KMS-11 (cell line): ENCODE results near the gene CYB561.

Experiments used
- H2AFZ ChIP-seq: fragments of 200-600 bp; sonication (generic); 2 replicates; pipeline ENCODE4 v1.6.1; 2016; ENCODE audit warnings: antibody characterized with exemption, mixed run types, low read depth
- H3K27ac ChIP-seq: fragments of 200-600 bp; sonication (generic); 2 replicates; pipeline ENCODE4 v1.6.1; 2016; ENCODE audit warnings: mild to moderate bottlenecking, mixed run types
- H3K27me3 ChIP-seq: fragments of 200-600 bp; sonication (generic); 2 replicates; pipeline ENCODE4 v1.6.1; 2017; ENCODE audit warnings: mild to moderate bottlenecking, low read depth, mixed run types, moderate library complexity; ENCODE audit not compliant: insufficient read depth
- H3K36me3 ChIP-seq: fragments of 200-600 bp; sonication (generic); 2 replicates; pipeline ENCODE4 v1.6.1; 2017; ENCODE audit warnings: mild to moderate bottlenecking, mixed run types; ENCODE audit not compliant: insufficient read depth
- H3K4me1 ChIP-seq: fragments of 200-600 bp; sonication (generic); 2 replicates; pipeline ENCODE4 v1.6.1; 2016; ENCODE audit warnings: mild to moderate bottlenecking, low read depth, mixed run types; ENCODE audit not compliant: poor library complexity, severe bottlenecking
- H3K4me2 ChIP-seq: fragments of 200-600 bp; sonication (generic); 2 replicates; pipeline ENCODE4 v1.7.0; 2016; ENCODE audit warnings: mild to moderate bottlenecking, mixed run types
- H3K4me3 ChIP-seq: fragments of 200-600 bp; sonication (generic); IDR thresholded peaks from 2 replicates; pipeline ENCODE4 v1.6.1; 2017; ENCODE audit warnings: low read depth, low read length, mixed read lengths; ENCODE audit not compliant: insufficient read depth
- H3K79me2 ChIP-seq: fragments of 200-600 bp; sonication (generic); 2 replicates; pipeline ENCODE4 v1.6.1; 2016; ENCODE audit warnings: low read depth, mixed run types; ENCODE audit not compliant: insufficient read depth
- H3K9ac ChIP-seq: fragments of 200-600 bp; sonication (generic); 2 replicates; pipeline ENCODE4 v1.6.1; 2016; ENCODE audit warnings: mild to moderate bottlenecking, mixed run types
- H4K20me1 ChIP-seq: fragments of 200-600 bp; sonication (generic); 2 replicates; pipeline ENCODE4 v1.6.1; 2016; ENCODE audit warnings: mild to moderate bottlenecking, mixed run types; ENCODE audit not compliant: insufficient read depth
- TF ChIP-seq, protein P1 (sequence below): fragments of 200-600 bp; sonication (generic); conservative IDR thresholded peaks from 2 replicates; pipeline ENCODE4 v1.6.1; 2017; ENCODE audit warnings: low read depth, mild to moderate bottlenecking, antibody characterized with exemption, low read length, moderate library complexity, mixed read lengths

Gene CYB561, protein sequence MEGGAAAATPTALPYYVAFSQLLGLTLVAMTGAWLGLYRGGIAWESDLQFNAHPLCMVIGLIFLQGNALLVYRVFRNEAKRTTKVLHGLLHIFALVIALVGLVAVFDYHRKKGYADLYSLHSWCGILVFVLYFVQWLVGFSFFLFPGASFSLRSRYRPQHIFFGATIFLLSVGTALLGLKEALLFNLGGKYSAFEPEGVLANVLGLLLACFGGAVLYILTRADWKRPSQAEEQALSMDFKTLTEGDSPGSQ

GRCh38 chr17:63445954-63446752 is at the start of gene CYB561:
CYB561 (minus strand) TSS chr17:63446306; CDS start chr17:63437547, 8,759 bp downstream.
- H3K27me3 ChIP-seq: no peaks in the 10 kb centered on the region; the same call in 1 of the 2 replicates
- H3K4me3 ChIP-seq: no peak within 1 kb of the TSS
- H4K20me1 ChIP-seq: no peaks in the 10 kb centered on the region
- H3K36me3 ChIP-seq: no peaks in the 10 kb centered on the region
- H2AFZ ChIP-seq: peak within 1 kb of the TSS; percentile 99
- TF ChIP-seq, protein P1, sequence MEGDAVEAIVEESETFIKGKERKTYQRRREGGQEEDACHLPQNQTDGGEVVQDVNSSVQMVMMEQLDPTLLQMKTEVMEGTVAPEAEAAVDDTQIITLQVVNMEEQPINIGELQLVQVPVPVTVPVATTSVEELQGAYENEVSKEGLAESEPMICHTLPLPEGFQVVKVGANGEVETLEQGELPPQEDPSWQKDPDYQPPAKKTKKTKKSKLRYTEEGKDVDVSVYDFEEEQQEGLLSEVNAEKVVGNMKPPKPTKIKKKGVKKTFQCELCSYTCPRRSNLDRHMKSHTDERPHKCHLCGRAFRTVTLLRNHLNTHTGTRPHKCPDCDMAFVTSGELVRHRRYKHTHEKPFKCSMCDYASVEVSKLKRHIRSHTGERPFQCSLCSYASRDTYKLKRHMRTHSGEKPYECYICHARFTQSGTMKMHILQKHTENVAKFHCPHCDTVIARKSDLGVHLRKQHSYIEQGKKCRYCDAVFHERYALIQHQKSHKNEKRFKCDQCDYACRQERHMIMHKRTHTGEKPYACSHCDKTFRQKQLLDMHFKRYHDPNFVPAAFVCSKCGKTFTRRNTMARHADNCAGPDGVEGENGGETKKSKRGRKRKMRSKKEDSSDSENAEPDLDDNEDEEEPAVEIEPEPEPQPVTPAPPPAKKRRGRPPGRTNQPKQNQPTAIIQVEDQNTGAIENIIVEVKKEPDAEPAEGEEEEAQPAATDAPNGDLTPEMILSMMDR: 0 out of 2 replicates have a peak, but pooled peaks have one; percentile 30
- peak within 1 kb of the TSS; percentile 80 for H3K27ac ChIP-seq
- no peaks in the 10 kb centered on the region for H3K79me2 ChIP-seq
- H3K4me2 ChIP-seq: peak within 1 kb of the TSS; percentile 79
- peaks cover 14% of the 10 kb centered on the region for H3K4me1 ChIP-seq
- H3K9ac ChIP-seq: peak within 1 kb of the TSS; percentile 99

- H3K9ac ChIP-seq: no peak overlapping the region
- H3K79me2 ChIP-seq: no peaks in the 10 kb centered on the region
- peaks cover 64% of the 10 kb centered on the region for H3K27me3 ChIP-seq
- H3K27ac ChIP-seq: no peak overlapping the region
- no peaks in the 10 kb centered on the region for H4K20me1 ChIP-seq
- no peak overlapping the region for H3K4me2 ChIP-seq
- H3K4me1 ChIP-seq: no peaks in the 10 kb centered on the region
- TF ChIP-seq, protein P1: no peak
- no peak overlapping the region for H3K4me3 ChIP-seq
- H2AFZ ChIP-seq: no peak overlapping the region
- no peaks in the 10 kb centered on the region for H3K36me3 ChIP-seq
Measured at GRCh38 chr17:63495491-63495890, 49.4 kb upstream of the CYB561 start.

- Histone ChIP-seq H4K20me1 (no peaks in the 10 kb centered on the region), H3K4me1 (no peaks in the 10 kb centered on the region), H3K4me2 (no peak overlapping the region), H3K9ac (no peak overlapping the region), H3K27me3 (peaks cover 75% of the 10 kb centered on the region), H3K79me2 (no peaks in the 10 kb centered on the region), H3K36me3 (no peaks in the 10 kb centered on the region), H2AFZ (no peak overlapping the region), H3K27ac (no peak overlapping the region), H3K4me3 (no peak overlapping the region)
- TF ChIP-seq, protein P1: no peak
Measured at GRCh38 chr17:63494300-63494928, 48.3 kb upstream of the CYB561 start.

GRCh38 chr17:63493411-63493810 is 47.3 kb upstream of the CYB561 start:
- no peak overlapping the region for H3K27ac ChIP-seq
- TF ChIP-seq, protein P1: no peak
- no peaks in the 10 kb centered on the region for H3K79me2 ChIP-seq
- H4K20me1 ChIP-seq: no peaks in the 10 kb centered on the region
- no peaks in the 10 kb centered on the region for H3K4me1 ChIP-seq
- H3K27me3 ChIP-seq: peaks cover 77% of the 10 kb centered on the region
- H3K36me3 ChIP-seq: no peaks in the 10 kb centered on the region
- no peak overlapping the region for H3K4me2 ChIP-seq
- no peak overlapping the region for H2AFZ ChIP-seq
- no peak overlapping the region for H3K9ac ChIP-seq
- no peak overlapping the region for H3K4me3 ChIP-seq
